Islet of Langerhans (tissue), 1 donor: Measurements from ENCODE around the gene PGAM1.
"Not testable (repeated sequence)": the region's sequence is repeated elsewhere in the genome, so short reads cannot be mapped to it uniquely, and the experiment has no call there.

Experiments used
- FAIRE-seq: peaks from one replicate; lab custom pipeline; 2011; peaks lifted over from hg19 to GRCh38; lab: Jason Lieb, UNC

PGAM1 gene

GRCh38 chr10:97425964-97426775 lies at the start of gene PGAM1:
TSS of gene PGAM1 (plus strand) at chr10:97426191. CDS start at chr10:97426308, 117 bp downstream.
- no peak for FAIRE-seq

GRCh38 chr10:97376413-97376812 lies 49.6 kb upstream of the PGAM1 start:
- FAIRE-seq, result no peak

GRCh38 chr10:97378933-97379921 lies 46.8 kb upstream of the PGAM1 start:
- FAIRE-seq, result no peak

- no peak for FAIRE-seq
Observed at GRCh38 chr10:97380516-97380915, 45.5 kb upstream of the PGAM1 start.

- FAIRE-seq, result no peak
Observed at GRCh38 chr10:97381626-97382025, 44.4 kb upstream of the PGAM1 start.

GRCh38 chr10:97383159-97383558 lies 42.8 kb upstream of the PGAM1 start:
- FAIRE-seq, result no peak

- no peak for FAIRE-seq
Observed at GRCh38 chr10:97384156-97384555, 41.8 kb upstream of the PGAM1 start.

DNA sequence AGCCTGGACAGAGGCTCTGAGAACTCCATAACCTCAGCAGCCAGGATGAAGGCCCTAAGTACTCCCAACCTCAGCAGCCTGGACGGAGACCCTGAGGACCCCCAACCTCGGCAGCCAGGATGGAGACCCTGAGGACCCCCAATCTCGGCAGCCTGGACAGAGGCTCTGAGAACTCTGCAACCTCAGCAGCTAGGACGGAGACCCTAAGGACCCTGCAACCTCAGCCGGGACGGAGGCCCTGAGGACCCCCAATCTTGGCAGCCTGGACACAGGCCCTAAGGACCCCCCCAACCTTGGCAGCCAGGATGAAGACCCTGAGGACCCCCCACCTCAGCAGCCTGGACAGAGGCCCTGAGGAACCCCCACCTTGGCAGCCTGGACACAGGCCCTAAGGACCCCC lies 41.4 kb upstream of the PGAM1 start:
- no peak for FAIRE-seq

DNA sequence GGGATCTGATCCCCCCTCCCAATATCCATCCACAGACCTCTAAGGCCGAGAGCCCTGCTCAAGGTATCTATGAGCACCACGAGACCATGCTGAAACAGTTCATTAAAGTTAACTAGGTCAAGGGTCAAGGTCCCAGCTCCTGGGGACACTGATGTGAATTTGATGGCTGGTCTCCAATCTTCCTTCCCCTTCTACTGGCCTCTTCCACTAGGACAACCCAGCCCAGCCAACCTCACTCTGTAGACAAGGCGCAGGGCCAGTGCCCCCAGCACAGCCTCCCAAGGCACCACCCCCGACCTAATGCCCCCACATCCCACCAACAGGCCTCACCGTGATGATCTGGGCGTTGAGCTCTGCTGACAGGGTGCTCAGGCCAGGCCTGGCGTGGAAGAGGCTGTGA lies 40.4 kb upstream of the PGAM1 start:
- FAIRE-seq, result no peak

GRCh38 chr10:97388152-97388551 lies 37.8 kb upstream of the PGAM1 start:
- no peak for FAIRE-seq

- FAIRE-seq, result no peak
Observed at GRCh38 chr10:97390091-97390490, 35.9 kb upstream of the PGAM1 start.

DNA sequence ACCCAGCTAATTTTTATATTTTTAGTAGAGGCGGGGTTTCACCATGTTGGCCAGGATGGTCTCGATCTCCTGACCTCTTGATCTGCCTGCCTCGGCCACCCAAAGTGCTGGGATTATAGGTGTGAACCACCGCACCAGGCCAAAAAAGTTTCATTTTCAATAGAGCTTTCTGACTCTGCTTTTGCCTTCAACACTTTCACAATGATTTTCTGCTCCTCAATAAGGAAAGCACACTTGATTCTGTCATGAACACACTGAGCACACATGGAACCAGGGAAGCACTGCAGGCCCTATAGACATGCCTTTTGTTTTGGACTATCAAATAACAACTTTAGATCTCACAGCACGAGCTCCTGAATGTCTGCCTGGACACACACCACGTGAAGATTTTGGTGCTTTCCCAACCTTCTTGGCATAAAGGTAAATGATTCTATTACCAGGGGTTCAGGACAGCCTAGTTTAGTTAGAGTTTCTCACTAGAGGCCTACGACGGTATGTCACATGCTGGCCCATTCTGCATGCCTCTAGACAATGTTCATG lies 32.9 kb upstream of the PGAM1 start:
- FAIRE-seq, result no peak

- FAIRE-seq, result no peak
Observed at GRCh38 chr10:97396056-97396455, 29.9 kb upstream of the PGAM1 start.

DNA sequence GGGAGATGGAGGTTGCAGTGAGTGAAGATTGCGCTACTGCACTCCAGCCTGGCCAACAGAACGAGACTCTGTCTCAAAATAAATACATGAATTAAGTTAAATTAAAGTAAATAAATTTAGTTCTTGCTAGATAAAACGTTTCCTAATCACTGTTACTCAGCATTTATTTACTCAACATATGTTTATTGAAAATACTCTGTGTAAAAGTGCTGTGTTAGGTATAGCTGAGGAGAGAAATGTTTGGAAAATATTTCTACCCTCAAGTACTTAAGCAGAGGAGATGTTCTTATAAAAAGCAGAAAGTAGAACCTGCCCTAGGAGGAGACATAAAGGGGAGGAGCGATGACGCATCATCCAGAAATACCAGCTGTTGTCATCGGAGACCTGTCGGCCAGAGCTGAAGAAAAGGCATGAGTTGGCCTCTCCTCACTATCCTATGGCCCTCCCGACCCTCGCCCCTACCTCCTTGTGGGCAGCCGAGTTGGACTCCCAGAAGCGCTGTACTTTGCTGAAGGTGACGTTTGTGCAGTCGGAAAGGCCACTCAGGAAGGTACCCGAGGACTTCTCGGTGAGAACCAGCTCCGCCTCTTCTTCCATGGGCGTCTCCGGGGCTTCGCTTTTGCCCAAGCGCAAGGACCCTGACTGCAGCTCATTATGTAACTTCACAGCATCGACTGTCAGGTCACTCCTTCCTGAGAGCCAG lies 26.0 kb upstream of the PGAM1 start:
- no peak for FAIRE-seq

GRCh38 chr10:97400665-97401454 lies 25.1 kb upstream of the PGAM1 start, which contains the start of gene RRP12:
TSS of gene RRP12 (minus strand) at chr10:97401340. CDS start at chr10:97401231, 109 bp downstream.
- FAIRE-seq, result peak; percentile 99

DNA sequence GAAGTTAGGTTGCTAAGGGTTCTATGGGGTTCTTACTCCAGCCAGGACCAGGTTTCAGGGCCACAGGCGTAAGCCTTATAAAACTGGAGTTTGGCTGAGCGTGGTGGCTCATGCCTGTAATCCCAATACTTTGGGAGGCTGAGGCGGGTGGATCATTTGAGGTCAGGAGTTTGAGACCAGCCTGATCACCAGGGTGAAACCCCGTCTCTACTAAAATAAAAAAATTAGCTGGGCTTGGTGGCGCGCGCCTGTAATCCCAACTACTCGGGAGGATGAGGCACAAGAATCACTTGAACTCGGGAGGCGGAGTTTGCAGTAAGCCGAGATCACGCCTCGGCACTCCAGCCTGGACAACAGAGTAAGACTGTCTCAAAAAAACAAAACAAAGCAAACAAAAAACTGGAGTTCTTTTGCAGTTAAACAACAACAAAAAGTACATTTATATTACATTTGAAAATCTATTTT lies 24.5 kb upstream of the PGAM1 start:
- no peak for FAIRE-seq

GRCh38 chr10:97404044-97404443 lies 21.9 kb upstream of the PGAM1 start:
- FAIRE-seq, result no peak

GRCh38 chr10:97406064-97406463 lies 19.9 kb upstream of the PGAM1 start:
- FAIRE-seq, result no peak

GRCh38 chr10:97406483-97406882 lies 19.5 kb upstream of the PGAM1 start:
- not testable (repeated sequence) for FAIRE-seq

DNA sequence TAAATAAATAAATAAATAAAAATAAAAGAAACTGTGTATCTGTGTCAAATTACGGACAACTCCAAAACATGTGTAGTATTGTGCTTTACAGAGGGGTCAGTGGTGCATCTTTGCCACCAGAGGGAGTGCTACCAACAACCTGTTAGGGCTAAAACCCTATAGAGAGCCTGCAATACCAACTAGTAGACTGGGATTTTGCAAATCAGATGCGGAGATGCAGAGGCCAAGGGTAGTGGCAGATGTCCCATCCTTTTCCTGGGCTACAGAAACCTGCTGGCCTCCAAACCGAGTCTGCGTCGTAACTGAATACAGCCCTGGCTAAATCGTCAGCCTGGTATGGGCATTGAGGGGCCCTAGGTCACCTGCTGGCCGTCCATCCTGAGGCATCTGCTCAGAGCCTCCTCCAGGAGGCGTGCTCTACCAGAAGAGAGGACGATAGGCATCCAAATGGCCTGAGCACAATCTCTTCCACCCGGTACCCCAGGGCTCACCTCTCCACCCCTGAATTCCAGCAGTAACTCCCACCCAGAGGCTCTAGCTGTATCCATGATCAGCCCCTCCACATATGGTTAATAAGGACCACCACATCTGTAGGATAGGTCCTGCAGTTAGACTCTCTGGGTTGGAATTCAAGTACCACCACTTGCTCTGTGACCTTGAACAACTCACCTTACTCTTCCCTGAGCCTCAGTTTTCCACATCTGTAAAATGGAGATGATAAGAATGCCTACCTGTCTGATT lies 18.6 kb upstream of the PGAM1 start:
- no peak for FAIRE-seq

- FAIRE-seq, result no peak
Observed at GRCh38 chr10:97407952-97408248, 18.1 kb upstream of the PGAM1 start.
